DOHH2 (cell line): ENCODE data around the gene AKR1B1.

Experiments
- CTCF ChIP-seq: fragments of 200-600 bp; sonication (generic); IDR thresholded peaks from one replicate; pipeline ENCODE4 v1.5.1; 2014; ENCODE audit warnings: antibody characterized with exemption, mild to moderate bottlenecking, low read depth, low read length; ENCODE audit not compliant: poor library complexity, severe bottlenecking
- EZH2phosphoT487 ChIP-seq: fragments of 200-600 bp; sonication (generic); IDR thresholded peaks from 2 replicates; pipeline ENCODE4 v1.6.1; 2017; ENCODE audit warnings: borderline replicate concordance, mild to moderate bottlenecking, antibody characterized with exemption, low read length, moderate library complexity, mixed read lengths

- TF ChIP-seq CTCF (no peak), EZH2phosphoT487 (no peak)
These were observed 15.4 kb downstream of the AKR1B1 start for GRCh38 chr7:134443396-134444070.
